Forelimb muscle (tissue), 1 donor: ENCODE measurements around the gene SSR3. TPM values are rescaled to one million over a fixed set of nuclear protein-coding genes. Genes with fewer than 3 reads are reported as not detected.
"Not testable (repeated sequence)": the region's sequence is repeated elsewhere in the genome, so short reads cannot be mapped to it uniquely, and the experiment has no call there.

Experiments used
- DNase-seq: peaks from one replicate; pipeline ENCODE4 v3.0.0-alpha.2; 2013; ENCODE audit warnings: low read depth
- polyA plus RNA-seq: library from polyadenylated mRNA; unstranded; fragments of 120-200 nt; gene quantifications from one replicate; pipeline ENCODE4 v1.2.1, GENCODE V29; 2013; ENCODE audit not compliant: insufficient read length

SSR3 gene
- 91.0 TPM for polyA plus RNA-seq

GRCh38 chr3:156554842-156555687 lies at the start of gene SSR3:
Gene SSR3, minus strand, starts transcription at chr3:156555117. Its CDS starts 28 bp downstream, at chr3:156555089.
- DNase-seq = peak; percentile 96

GRCh38 chr3:156604064-156604641 lies 49.2 kb upstream of the SSR3 start:
- DNase-seq = no peak

- DNase-seq = no peak
Measured at GRCh38 chr3:156603379-156604017, 48.6 kb upstream of the SSR3 start.

GRCh38 chr3:156602424-156602823 lies 47.5 kb upstream of the SSR3 start:
- no peak for DNase-seq

GRCh38 chr3:156601497-156601896 lies 46.6 kb upstream of the SSR3 start:
- no peak for DNase-seq

GRCh38 chr3:156600834-156601233 lies 45.9 kb upstream of the SSR3 start:
- DNase-seq = no peak

- no peak for DNase-seq
Measured at GRCh38 chr3:156599089-156599874, 44.4 kb upstream of the SSR3 start.

- no peak for DNase-seq
Measured at GRCh38 chr3:156598413-156598812, 43.5 kb upstream of the SSR3 start.

GRCh38 chr3:156594219-156594683 lies 39.3 kb upstream of the SSR3 start:
- no peak for DNase-seq

GRCh38 chr3:156593814-156594213 lies 38.9 kb upstream of the SSR3 start:
- DNase-seq = no peak

GRCh38 chr3:156589806-156590205 lies 34.9 kb upstream of the SSR3 start:
- DNase-seq = not testable (repeated sequence)

GRCh38 chr3:156587760-156588069 lies 32.8 kb upstream of the SSR3 start:
- DNase-seq = no peak

- DNase-seq = no peak
Measured at GRCh38 chr3:156586905-156587759, 32.2 kb upstream of the SSR3 start.

GRCh38 chr3:156583469-156583868 lies 28.6 kb upstream of the SSR3 start:
- no peak for DNase-seq

GRCh38 chr3:156582532-156583183 lies 27.7 kb upstream of the SSR3 start:
- no peak for DNase-seq

GRCh38 chr3:156581954-156582353 lies 27.0 kb upstream of the SSR3 start:
- DNase-seq = no peak

GRCh38 chr3:156581033-156581432 lies 26.1 kb upstream of the SSR3 start:
- DNase-seq = no peak

GRCh38 chr3:156579427-156579851 lies 24.5 kb upstream of the SSR3 start:
- DNase-seq = no peak

- DNase-seq = no peak
Measured at GRCh38 chr3:156577736-156578135, 22.8 kb upstream of the SSR3 start.

- DNase-seq = no peak
Measured at GRCh38 chr3:156576651-156577348, 21.9 kb upstream of the SSR3 start.
